NK-92 (cell line): ENCODE results near the gene PTRH1.

ENCODE experiments used
- DNase-seq: peaks from one replicate; lab custom pipeline; 2025; ENCODE audit not compliant: unreplicated experiment; lab: John Stamatoyannopoulos, UW

The PTRH1 gene

DNA sequence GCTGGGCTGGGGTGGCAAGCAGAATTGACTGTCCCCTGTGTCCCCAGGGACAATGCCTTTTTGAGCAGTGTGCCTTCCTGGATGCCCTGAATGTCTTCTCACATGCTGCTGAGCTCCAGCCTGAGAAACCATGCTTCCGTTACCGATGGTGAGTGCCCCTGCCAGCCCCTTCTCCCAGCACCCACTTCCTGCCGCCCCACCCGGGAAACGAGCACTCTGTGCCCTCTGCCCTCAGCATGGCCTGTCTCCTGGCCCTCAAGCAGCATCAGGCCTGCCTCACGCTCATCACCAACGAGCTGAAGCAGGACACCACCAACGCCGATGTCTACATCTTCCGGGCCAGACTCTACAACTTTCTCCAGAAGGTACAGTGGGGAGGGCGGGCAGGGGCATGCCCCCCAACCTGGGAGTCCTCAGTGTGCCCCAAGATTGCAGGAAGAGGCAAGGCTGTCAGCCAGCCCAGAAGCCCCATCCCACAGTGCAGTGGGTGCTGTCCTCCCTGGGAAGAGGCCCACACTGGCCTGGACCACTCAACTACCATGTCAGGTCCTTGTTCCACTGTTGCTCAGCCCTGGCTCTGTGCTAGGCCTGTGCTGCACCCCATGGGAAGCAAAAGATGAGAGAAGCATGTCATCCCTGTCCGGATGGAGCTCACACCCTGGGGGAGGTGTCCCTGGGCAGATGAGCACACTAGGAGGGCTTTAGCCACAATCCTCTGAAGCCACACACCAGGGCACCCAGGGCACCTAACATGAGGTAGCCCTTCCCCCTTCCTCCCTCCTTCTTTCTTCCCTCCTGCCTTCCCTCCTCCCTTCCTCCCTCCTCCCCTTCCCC, 4.8 kb upstream of the PTRH1 start:
- DNase-seq = no peak

DNA sequence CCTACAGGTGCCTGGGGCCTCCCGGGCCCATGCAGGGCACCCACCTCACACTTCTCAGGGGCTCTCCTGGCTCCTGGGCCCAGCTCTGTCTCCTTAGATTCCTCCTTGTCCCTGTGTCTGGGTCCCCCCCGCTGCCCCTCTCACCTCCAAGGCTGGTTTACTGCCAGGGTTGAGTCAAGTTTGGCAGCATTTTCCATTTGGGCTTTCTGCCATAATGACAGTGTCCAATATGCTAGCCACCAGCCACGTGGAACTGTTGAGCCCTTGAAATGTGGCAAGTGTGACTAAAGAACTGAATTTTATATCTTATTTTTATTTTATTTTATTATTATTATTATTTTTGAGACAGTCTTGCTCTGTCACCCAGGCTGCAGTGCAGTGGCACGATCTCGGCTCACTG, 2.3 kb upstream of the PTRH1 start:
- DNase-seq = no peak

DNA sequence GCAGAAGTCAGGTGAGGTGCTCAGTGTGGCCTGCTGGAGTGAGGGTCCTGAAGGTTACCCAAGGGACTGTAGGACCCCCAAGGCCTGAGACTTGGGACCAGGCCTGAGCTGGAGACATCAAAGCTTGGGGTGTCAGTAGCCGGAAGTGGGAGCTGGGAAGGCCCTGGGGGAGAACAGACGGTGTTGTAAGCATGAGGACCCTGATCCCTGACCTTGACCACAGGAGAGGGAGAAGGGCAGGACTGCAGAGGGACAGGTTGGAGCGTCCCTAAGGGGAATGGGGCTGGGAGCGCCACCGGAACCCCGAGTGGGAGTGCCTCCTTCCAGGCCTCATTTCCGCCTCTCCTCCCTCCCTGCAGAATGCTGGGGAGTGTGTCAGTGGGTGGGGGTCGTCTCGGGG, 949 bp upstream of the PTRH1 start:
- DNase-seq = no peak

DNA sequence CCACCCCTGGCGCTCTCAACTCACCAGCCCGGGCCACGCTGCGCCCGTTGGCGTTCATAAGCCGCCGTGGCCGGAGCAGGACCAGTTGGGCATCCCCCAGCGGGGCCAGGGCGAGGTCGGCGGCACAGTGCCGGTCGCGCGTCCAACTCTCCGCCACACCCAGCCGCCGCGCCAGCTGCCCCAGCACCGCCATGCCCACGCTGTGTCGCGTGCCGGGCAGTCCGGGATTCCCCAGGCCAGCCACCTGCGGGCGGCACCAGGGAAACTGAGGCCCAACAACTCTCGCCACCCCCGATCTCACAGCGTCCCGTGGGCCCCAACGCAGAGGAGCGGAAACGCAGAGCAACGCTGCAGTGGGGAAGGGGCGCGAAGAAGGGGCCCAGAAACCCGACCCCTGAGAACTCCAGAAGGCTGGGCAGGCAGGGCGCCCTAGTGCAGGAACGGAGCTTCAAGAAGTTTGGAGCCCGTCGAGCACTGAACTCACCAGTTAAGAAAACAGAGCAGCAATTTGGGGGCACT, 453 bp downstream of the PTRH1 start:
- DNase-seq = no peak

DNA sequence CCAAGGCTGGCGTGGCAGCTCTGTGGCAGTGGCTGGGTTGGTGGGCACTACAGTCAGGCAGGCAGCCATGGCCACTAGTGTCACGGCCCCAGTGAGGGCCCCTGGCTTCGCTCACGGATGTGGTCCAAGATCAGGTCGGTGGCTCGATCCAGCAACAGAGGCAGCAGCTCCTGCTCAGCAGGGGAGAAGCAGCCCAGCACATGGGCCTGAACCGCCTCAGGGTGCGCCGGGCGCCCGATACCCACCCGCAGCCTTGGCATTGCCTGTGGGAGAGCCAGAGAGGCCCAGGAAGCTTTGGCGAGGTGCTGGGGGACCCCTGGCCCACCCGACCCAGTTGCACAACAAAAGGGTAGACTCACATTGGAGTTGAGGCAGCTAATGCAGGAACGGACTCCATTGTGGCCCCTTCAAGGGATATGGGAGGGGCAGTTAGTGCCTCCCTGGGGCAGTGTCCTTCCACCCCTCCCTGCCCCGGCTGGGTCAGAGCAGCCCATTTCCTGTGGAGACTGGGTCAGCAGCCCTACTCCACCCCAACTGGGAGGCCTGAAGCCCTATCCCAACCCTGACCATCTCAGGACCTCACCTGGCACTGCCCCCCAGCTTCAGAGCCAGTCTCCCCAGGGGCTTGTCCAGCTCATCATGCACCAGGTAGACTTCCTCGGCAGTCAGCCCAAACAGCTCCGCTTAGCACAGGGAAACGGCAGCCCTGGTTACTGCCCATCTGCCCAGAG, 1.3 kb downstream of the PTRH1 start:
- no peak for DNase-seq

DNA sequence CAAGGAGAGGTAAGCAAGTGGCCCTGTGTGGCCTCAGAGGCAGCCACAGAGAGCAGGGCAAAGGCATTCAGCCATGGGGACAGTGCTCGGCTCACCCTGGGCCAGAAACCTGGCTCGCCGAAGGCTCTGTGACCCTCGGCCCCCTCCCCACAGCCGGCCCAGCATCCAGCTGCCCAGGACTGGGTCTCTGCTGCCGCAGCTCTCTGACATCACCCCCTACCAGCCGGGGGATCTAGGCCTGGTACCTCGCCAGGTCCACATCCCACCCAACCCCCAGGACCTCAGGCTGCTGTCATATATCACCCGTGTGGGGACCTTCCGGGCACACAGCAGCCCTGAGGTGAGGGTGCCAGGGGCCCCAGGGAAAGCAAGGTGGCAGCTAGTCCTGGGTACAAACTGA, 2.6 kb downstream of the PTRH1 start:
- no peak for DNase-seq

DNA sequence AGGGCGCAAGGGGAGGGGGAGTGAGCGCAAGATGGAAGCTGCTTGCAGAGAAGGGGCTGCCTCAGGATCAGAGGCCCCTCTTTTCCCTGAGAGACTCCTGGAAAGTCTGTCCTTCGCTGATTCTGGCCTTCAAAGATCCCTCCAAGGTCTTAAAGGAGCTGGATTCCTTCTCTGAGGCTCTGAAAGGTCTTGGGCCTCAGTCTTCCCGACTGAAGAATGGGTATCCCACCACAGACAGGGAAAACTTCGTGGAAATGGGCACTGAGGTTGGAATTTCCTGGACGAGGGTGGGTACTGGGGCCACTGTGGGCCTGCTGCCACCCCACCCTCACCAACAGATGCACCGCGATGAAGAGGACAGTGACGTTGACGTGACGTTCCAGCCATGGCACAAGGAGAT, 3.1 kb downstream of the PTRH1 start:
- no peak for DNase-seq

DNA sequence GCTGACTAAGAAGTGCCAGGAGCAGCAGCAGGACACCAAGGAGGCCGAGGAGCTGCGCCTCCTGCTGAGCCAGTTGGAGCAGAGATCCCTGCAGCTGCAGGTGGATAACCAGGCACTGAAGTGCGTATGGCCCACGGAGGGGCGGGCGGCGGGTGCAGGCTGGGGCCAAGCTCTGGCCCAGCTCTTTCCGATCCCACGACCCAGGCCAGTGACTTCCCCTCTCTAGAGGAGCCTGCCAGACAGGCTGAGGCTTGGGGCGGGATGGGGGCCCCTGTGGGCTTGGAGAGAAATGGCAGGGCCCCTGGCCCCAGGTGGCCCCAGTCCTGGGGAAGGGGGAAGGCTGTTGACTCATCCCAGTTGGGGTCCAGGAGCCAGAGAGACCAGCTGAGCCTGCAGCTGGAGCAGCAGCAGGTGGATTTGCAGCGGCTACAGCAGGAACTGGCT, 3.6 kb downstream of the PTRH1 start:
- no peak for DNase-seq

DNA sequence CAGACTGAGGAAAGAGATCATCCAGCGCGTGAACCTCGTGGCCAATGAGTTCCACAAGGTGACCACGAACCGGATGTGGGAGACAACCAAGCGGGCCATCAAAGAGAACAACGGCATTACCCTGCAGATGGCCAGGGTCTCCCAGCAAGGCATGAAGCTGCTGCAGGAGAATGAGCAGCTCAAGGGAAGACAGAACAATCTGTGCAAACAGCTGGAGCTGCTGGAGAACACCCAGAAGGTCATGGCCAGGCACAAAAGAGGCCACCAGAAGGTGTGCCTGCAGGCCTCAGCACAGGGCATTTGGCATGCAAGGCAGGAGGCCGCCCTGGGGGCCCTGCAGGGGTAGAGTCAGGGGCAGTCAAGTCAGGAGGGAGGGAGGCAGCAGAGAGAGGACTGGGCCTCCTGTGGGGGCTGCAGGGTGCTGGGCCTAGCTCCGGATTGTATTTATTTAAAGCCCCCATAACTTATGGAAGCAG, 4.2 kb downstream of the PTRH1 start:
- DNase-seq = no peak

DNA sequence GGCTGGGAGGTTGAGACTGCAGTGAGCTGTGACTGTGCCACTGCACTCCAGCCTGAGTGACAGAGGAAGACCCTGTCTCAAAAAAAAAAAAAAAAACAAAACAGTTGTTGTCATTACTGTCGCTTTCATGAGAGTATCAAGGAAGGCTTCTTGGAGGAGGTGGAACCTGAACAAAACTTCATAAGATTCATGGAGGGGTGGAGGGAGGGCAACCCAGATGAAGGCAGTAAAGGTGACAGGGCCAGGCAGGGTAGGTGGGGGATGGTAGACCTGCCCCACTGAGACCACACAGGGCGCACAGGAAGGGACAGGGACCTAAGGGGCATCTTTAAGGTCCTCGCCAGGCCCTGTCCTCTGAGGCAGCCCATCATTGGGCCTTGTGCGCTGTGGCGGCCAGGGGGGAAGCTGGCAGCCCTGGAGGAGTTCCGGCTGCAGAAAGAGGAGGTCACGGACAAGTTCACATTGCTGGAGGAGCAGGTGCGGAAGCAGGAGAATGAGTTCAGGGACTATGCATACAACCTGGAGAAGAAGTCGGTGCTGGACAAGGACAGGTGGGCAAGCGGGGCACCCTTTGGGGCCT, 5.2 kb downstream of the PTRH1 start:
- no peak for DNase-seq

DNA sequence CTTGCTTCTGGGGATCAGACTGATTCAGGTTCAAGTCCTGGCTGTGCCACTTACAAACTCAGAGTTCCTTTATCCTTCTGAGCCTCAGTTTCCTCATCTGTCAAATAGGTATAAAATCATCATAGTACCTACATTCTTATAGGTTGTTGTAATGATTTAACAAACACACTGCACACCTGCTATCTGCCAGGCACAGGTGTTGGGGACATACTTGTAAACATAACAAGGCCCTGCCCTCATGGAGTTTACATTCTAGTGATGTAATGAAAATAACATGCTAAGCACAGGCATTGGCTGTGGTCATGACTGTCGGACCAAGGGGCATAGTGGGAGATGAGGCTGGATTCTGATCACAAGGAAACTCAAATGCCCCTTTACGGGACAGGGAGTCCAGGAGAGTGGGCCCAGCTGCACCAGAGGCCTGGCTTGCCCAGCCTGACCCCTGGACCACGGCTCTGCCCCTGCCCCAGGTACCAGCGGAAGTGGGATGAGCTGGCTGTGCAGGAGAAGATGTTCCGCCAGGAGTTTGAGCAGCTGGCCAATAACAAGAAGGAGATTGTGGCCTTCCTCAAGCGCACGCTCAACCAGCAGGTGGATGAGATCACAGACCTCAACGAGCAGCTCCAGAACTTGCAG, 6.4 kb downstream of the PTRH1 start:
- no peak for DNase-seq

DNA sequence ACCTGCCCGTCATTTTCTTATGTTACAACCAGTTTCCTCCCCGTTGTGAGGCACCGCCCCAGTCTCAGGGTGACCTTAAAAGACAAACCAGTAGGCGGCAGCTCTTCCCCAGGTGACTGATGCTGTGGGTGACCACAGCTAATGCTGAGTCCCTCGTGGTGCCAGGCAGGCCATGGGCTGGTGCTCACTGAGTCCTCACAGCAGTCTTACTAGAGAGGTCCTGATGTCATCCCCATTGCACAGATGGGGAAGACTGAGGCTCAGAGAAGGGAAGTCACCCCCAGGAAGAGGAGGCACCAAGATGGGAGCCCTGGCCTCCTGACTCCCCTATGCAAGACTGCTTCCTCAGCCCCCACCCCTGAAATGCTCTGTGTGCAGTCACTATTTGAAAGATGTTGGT, 7.7 kb downstream of the PTRH1 start:
- DNase-seq = no peak

DNA sequence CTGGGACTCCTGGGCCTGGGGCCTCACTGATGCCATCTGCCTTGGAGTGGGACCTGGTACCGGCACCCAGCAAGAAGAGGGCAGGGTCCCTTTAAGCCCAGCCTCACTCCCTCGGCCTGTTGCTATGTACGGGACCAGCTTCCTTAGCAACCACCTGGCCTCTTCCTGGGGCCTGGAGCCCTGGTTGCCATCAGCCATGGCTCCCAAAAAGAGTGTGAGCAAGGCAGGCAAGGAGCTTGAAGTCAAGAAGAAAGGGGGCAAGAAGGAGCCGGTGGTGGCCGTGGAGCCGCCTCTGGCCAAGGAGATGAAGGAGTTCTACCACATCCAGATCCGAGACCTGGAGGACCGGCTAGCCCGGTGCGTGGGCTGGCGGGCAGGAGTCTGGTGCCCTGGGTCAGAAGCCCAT, 8.6 kb downstream of the PTRH1 start, which contains the start of gene CFAP157:
Gene CFAP157, plus strand, starts transcription at position 153 of the 406 bp plus-strand sequence. Its CDS starts 44 bp downstream, at position 197.
- no peak for DNase-seq

DNA sequence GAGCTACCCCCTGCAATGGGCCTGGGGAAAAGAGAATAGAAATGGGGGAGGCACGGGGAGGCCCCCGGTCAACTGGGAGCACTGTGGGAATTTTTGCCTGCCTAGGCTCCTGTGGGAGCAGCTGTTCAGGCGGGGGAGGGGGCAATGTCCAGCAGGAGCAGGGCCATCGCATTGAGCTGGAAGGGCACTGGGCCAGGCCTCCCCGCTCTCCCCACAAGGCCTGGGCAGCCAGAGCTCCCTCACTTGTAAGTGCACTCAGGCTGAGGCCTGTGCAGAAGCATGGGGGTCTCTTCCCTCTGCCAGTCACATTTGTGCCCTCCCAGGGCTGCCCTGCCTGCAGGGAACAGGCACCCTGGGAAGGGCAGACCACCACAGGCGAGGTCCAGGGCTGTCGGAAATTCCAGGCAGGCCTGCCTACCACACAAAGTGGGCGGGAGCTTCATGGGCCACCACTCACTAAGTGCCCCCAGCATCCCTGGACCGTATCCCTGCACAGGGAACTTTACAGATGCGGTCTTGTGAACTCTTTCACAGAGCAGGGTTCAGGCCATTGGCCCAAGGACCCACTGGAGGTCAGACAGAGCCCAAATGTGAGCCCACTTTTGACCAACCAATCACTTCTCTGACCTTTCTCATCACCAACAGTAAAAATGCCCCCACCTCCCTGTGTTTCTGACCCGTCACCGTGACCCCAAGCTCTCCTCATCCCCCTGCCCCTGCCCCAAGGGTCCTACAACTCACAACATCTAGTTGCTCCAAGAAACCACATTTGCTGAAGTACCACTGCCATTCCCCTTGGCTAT, 9.7 kb downstream of the PTRH1 start:
- DNase-seq = no peak

DNA sequence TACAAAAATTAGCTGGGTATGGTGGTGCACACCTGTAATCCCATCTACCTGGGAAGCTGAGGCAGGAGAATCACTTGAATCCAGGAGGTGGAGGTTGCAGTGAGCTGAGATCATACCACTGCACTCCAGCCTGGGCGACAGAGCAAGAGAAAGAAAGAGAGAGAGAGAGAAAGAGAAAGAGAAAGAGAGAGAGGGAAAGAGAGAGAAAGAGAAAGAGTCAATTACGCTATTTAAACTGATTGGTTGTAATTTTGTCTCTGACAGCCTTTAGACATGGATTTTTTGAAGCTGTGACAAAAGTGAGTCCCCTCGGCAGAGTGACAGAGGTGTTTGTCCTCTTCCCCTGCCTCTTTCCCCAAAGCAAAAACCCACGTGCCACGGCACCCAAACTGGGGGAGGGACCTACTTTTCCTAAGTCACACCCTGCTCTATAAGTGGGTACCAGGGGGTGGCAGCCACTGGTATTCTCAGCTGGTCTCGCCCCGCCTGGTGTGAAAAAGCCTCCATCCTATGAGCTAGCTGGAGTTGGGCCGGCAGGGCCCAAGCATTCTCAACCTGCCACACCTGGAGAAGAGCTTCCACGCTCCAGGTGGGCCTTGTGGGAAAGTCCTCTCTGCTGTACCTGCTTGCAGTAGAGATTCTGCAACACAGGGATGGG, 12.0 kb downstream of the PTRH1 start:
- DNase-seq = no peak

DNA sequence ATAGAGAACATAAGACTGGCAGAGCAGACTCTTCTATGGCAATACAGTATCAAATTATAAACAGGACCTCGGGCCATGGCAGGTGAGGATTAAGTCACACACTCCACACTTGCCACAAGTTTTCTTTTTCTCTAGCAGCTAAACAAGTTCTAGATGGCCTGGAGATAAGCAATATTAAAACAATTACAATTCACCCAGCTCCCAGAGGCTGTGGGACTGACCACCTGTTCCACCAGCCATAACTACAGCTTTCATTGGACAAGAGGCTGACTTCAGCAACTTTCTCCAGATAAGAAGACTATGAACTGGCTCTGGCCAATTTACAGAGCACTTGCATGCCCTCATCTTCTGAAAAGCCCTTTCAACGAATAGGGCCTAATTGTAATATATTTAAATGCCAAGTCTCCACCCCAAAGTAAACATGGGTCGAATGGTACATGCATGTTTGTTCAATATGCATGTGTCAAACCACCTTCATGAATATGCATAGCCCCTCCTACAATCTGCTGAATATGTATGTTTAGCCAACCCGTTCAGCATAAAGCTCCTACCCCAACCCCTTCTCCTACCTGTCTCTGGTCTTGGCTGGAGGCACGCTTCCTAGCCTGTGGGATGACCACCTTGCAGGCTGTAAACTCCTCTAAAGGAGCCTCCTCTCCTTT, 14.7 kb downstream of the PTRH1 start:
- no peak for DNase-seq

DNA sequence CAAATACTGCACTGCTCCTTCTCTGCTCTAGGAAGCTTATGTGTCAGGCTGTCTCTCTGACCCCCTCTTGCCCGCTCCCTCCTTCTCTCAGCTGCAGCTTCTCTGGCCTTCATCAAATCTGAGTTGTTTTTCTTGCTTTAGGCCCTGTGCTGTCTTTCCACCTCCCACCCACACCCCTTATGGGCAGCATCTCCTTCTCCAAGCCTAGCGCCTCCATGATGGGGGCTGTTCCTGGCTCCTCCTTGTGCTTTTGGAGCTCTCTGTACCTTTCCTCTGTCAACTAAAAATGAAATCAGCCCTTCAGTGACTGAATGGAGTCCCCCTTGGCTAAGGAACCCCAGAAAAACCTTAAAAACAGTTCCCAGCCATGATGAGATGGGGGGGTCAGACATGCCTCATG, 15.3 kb downstream of the PTRH1 start:
- no peak for DNase-seq

DNA sequence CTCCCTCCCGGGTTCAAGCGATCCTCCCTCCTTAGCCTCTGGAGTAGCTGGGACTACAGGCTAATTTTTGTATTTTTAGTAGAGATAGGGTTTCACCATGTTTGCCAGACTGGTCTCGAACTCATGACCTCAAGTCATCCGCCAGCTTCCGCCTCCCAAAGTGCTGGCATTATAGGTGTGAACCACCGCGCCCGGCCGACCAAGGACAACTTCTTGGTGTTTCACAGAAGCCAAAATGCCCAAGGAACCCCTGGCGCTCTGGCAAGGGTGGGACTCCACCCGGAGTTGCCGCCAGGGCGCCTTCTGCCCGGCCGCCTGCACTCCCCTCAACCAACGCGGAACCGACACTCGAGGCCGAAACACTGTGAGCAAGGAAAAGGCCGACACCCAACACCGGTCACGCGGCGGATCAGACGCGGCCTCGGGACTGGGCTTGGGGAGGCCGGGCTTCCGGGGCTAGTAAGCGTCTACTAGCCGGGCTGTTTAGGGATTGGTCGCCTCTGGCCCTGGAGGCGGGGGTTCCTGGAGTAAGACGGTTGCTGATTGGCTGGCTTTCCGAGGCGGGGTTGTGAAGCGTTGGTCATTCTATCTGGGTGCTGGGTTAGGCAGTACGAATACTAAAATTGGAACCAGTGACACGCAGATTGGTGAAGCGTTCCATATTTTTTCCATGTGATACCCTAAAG, 16.3 kb downstream of the PTRH1 start:
- peak; percentile 38 for DNase-seq

DNA sequence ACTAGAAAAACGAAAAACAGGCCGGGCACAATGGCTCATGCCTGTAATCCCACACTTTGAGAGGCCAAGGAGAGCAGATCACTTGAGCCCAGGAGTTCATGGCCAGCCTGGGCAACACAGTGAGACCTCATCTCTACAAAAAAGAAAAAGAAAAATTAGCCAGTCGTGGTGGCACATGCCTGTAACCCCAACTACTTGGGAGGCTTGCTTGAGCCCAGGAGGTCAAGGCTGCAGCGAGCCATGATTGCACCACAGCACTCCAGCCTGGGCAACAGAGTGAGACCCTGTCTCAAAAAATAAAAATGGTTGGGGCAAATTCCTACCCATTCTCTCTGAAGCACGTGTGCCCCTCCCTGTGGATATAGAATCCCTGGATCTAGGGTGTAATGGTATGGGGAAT, 17.1 kb downstream of the PTRH1 start:
- no peak for DNase-seq
